GM19324 (cell line): ENCODE data around the gene BBS5.
"Not testable (repeated sequence)": the region's sequence is repeated elsewhere in the genome, so short reads cannot be mapped to it uniquely, and the experiment has no call there.

Source experiments
- ATAC-seq: cut with Tn5 transposase; IDR thresholded peaks from one replicate; pipeline ENCODE4 v1.9.1; 2021; ENCODE audit warnings: mild to moderate bottlenecking, moderate library complexity; ENCODE audit not compliant: unreplicated experiment, low FRiP score

BBS5 gene

DNA sequence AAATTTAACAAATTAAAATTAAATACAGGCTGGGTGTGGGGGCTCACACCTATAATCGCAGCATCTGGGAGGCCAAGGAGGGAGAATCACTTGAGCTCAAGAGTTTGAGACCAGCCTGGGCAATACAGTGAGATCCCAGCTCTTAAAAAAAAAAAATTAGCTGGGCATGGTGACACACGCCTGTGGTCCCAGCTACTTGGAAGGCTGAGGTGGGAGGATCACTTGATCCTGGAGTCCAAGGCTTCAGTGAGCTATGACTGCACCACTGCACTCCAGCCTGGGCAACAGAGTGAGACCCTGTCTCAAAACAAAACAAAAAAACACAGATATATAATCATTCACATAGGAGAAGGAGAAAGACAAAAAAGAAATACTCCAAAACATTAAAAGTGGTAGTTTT, 60.2 kb downstream of the BBS5 start:
- ATAC-seq, result not testable (repeated sequence)

DNA sequence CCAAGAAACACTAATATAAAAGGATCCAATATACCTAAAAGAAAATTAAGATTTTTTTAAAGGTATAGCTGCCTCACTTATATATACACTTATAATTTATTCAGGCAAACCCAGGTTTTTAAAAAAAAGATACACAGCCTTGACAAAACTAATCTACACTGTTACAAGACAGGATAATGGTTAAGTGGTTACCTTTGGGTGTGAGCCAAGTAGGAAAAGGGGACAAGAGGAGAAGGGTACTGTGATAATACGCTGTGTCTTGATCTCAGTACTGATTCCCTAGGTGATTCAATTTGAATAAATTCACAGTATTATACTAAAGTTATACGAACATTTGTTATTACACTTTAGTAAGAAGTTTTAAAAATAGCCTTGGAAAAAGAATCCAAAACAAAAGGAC, 60.9 kb downstream of the BBS5 start:
- no peak for ATAC-seq

DNA sequence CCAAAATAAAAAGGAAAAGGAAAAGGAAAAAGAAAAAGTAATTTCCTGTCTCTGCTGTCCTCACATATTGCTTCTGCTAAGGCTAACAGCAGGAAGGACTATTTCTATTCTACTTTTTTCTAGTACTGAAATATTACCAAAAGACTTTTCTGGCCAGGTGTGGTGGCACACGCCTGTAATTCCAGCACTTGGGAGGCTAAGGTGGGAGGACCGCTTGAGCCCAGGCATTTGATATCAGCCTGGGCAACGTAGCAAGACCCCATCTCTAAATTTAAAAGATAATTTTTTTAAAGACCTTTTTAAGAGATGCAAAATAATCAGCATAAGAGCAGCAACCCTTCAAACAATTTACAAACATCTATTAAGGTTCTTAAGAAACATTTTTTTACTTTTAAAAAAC, 63.1 kb downstream of the BBS5 start:
- ATAC-seq, result no peak

DNA sequence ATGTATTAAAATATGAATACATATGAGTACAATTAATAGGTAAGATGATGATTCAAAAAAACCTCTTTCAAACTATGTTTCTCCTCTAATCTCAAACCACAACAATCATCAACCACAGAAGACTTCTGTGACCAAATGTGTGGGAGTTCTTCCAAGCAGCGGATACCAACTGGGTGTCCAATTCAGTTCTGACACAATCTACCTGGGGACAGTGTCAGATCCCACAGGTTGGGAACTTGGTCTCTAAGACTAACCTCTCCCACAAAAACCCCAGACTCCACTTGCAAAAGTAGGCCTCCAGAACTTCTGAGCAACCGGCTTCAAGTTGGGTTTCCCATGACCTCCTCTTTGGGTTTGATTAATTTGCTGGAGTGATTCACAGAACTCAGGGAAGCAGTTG, 67.5 kb downstream of the BBS5 start:
- ATAC-seq, result no peak
